DLD1 (cell line): Measurements from ENCODE around the gene ANAPC13.

ENCODE experiments used
- in situ Hi-C: cut with HindIII; loops from 2 replicates; pipeline ENCODE4 v1.10.0; 2017; ENCODE audit warnings: low sequenced_read_pairs

Gene ANAPC13

DNA sequence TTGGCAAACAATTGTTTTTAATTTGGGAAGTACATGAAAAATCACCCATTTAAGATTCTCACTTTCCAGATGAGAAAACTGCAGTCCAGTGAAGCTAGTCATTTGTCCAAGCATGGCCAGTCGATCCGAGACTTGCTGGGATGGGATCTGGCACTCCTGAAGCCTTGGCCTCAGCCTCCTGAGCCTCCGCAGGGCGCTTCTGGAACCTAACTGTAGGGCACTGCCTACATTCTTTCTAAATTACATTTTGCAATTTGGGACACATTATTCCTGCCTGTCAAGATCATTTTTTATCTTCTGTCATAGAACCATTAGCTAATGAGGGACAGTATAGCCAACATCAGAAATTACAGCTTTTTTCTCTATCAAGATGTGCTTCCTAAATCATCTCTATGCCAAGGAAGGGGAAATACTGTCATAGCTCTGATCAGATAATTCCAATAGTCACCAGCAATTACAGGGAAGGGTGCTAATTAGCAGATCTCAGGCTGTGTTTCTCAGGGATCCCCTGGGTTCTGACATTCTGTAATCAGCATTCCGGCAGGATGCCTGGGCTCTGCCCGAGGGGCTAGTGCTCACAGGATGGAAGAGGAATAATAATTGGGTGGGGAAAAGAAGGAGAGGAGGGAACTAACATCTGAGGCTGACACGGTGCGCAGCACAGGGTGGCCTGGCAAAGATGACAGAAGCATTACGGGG, 28.3 kb downstream of the ANAPC13 start:
- in situ Hi-C loops, result no loop called here

DNA sequence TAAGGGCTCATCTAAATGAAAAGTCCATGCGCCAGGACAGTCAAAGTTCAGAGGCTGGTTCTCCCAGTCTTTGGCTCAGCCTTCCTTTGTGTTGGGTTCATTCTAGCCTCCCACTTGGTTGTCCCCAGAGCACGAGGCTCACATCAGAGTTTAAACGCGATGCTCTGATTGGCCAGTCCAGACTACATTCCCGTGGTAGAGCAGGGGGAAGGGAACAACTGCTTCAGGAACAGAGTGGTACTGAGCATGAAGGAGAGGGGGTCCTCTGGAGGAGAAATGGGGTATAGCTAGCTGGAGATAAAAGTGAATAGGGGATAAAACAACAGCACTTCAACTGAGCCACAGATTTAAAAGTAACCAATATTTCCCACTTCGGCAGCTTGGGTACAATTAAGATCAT, 32.2 kb downstream of the ANAPC13 start:
- in situ Hi-C loops, result no loop called here

DNA sequence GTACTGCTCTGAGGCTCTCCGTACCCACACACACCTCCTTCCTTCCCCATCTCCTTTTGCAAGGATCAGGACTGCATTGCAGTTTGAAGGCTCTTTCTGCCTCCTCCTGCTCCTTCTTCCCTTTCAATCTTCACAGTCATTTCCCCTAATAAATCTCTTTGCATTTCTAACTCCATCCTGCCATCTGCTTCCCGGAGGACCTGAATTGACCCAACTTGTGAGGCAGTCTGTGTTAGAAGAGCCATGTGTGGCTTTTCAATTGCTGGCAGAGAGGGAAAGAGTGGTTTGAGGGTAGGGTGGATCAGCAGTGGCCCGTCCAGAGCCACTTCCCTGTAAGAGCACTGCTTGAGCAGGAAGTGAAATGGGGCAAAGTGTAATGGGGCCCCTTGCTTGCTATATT, 35.8 kb downstream of the ANAPC13 start:
- in situ Hi-C loops, result no loop called here

DNA sequence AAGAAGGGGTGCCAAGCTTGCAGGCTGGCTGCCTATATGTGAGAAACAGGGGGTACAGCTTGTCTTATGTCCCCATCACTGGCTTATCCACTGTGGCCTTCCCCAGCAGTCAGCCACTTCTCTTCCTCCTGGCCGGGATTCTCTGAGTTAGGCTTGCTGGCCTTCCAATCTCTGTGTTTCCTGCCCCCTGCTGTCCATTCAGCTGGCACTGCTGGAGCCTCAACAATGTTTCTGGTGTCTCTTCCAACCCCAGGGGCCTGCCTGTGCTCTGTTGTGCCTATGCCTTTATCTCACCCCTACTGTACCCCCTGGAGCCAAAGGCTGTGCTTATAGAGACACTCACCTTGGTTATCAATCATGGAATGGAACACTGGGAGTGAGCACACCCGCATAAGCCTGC, 36.5 kb downstream of the ANAPC13 start:
- in situ Hi-C loops, result no loop called here

DNA sequence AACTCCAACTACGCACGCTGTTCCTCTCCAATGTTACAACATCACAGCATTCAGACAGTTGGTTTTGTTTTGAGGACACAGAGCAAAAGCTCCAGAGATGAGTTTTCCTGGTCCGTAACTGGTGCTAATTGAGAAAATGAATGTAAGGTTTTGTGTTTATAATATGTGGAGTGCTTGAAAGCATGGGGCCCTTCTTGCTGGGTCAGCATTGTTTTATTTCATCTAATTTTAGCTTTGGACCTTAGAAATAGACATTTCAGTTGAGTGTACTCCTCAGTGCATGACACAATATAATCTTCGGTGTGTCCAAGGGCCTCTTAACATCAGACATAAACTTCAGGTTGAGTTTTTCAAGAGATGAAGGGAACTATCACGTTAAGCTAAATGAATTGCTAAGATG, 37.1 kb downstream of the ANAPC13 start:
- in situ Hi-C loops, result no loop called here

DNA sequence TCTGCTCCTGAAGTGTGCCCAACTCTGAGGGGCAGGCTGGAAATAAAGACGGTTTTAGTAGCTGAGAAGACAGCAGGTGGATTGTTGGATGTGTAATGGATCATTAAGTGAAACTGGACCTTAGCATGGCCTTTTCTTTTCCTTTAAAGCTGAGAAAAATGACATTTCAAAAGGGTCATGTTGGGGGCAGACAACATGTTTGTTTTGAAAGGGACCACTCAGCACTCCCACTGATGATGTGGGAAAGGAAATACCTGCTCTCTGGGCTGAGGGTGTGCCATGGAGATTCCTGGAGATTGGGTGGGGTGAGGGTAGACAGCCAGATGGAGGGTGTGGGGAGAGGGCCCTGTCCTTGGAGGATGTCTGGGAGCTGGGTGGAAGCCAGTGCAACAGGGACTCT, 38.4 kb downstream of the ANAPC13 start:
- in situ Hi-C loops, result no loop called here

DNA sequence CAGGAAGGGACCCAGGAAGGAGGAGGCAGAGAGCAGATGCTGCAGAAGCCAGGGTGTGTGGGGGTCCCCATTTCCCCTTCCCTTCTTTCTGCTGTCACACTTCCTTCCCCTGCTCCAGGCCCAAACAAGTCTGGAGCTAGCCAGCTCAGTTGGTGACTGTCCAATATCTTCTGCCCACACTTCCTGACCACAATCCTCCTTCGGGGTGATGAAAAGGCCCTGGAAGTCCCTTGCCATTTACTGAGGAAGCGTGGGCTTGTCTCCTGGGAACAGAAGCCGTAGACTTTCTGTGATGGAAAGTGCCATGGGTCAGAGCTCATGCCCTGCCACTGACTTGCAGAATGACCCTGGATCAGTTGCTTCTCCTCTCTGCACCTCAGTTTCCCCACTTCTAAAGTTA, 39.0 kb downstream of the ANAPC13 start:
- in situ Hi-C loops, result no loop called here

GRCh38 chr3:134445636-134446035, 40.1 kb downstream of the ANAPC13 start:
- in situ Hi-C loops, result no loop called here

DNA sequence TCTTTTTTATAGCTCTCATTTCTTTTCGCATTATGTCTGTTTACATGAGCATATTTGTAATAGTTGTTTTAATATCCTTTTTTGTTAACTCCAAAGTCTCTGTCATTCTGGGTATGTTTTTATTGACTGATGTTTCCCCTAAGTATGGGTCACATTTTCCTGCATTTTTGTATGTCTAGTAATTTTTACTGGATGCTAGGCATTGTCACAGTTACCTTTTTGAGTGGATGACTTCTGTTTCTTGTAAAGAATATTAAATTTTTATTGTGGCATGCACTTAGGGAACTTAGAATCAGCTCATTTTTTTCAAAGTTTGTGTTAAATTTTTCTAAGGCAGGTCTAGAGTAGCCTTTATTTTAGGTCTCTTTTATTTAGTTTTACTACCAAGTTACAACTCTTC, 40.7 kb downstream of the ANAPC13 start:
- in situ Hi-C loops, result no loop called here

DNA sequence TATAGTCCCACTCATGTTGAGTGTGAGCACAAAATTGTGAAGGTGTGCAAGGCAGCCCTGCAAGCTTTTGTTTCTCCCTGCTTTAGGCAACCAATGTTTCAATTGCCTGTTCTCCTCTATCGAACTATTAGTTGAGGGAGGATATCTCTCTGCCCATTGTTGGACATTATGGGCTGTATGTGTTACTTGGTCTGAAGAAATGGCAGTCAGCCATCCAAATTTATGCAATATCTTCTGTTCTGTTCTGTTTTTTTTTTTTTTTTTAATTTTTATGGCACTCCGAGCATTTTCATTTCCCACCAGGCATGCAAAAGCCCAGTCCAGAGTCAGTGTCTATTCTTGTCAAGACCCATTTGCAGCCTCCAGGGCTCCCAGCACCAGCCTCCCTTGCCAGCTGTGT, 44.0 kb downstream of the ANAPC13 start:
- in situ Hi-C loops, result no loop called here

GRCh38 chr3:134441321-134441720, 44.5 kb downstream of the ANAPC13 start:
- in situ Hi-C loops, result no loop called here

DNA sequence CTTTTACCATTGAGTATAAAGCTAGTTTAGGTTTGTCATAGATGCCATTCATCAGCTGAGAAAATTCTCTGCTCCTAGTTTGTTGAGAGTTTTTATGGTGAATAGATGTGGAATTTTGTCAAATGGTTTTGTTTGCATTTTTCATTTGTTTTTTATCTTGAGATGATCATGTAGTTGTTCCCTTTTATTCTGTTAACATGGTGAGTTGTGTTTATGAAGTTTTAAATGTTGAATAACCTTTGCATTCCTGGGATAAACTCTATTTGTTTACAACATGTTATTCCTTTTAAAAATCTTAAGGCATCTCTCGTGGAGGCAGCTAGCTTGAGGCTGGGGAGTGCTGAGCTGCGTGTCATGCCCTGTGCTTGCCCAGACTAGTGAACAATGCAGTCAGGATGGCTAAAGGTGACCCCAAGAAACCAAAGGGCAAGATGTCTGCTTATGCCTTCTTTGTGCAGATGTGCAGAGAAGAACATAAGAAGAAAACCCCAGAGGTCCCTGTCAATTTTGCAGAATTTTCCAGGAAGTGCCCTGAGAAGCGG, 48.5 kb downstream of the ANAPC13 start:
- in situ Hi-C loops, result no loop called here

- in situ Hi-C loops, result no loop called here
These were observed 53.5 kb downstream of the ANAPC13 start for GRCh38 chr3:134432236-134432635.

DNA sequence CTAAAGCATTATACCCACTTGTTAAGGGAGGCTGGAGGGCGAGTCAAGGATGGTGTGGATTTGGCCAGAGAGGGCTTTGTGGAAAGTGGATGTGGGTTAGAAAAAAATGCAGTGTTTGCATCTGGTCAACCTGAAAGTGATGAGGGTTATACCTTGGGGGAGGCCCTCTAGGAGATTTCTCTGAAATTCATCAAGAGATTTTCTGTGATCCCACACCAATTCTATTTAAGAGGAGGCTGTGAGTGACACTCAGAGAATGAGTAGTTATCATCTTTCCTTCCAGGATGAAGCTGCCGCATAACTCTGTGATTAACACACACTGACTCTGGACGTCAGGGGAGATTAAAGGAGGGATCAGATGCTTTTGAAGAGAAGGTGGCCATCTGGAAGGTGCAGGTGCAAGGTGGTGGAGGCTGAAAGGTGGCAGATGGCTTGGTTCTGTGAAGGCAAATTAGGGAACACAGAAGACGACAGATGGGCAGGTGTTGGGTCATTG, 54.8 kb downstream of the ANAPC13 start:
- in situ Hi-C loops, result no loop called here

- in situ Hi-C loops, result no loop called here
These were observed 55.6 kb downstream of the ANAPC13 start for GRCh38 chr3:134430174-134430573.

DNA sequence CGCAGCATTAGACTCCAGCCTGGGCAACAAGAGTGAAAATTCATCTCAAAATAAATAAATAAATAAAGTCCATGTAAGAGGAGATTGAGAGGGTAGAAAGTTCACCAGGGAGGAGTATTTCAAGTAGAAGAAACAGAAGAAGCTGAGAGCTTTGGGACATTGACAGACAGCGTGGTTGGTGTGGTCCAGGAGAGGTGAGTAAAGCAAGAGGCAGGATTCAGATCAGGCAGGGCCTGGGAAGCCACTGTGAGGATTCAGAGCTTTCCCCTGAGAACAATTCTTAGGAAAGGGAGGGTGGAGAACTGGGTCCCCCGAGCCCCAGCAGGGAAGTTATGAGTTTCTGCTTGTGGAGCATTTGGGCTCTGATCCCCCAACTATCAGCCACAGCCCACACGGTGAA, 57.4 kb downstream of the ANAPC13 start:
- in situ Hi-C loops, result no loop called here
